HFF-Myc (cell line): ENCODE results near the gene MYL9.

Source experiments
- DNase-seq: peaks from one replicate; pipeline ENCODE4 v3.0.0-alpha.2; 2011; ENCODE audit warnings: low read depth; ENCODE audit errors: extremely low read depth
- H3K4me3 ChIP-seq: replicated peaks from 2 replicates; pipeline ENCODE4 v1.5.1; 2011; ENCODE audit warnings: low read depth, mild to moderate bottlenecking, control low read depth, low read length
- TF ChIP-seq, protein P1 (sequence below): IDR thresholded peaks from 2 replicates; pipeline ENCODE4 v1.5.1; 2012; ENCODE audit warnings: mild to moderate bottlenecking, low read depth, low read length, control low read depth; ENCODE audit errors: missing control alignments

MYL9 gene

DNA sequence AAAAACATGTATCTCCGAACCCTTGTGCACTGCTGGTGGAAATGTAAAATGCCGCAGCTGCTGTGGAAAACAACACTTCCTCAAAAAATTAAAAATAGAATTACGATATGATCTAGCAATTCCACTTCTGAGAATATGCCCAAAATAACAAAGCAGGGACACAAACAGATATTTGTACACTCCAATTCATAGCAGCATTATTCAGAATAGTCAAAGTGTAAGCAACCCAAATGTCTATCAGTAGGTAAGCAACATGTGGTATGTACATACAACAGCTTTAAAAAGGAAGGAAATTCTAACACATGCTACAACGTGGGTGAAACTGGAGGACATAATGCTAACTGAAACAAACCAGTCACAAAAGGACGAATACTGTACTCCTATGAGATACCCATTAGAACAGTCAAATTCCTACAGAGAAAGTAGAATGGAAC lies 58.6 kb downstream of the MYL9 start:
- H3K4me3 ChIP-seq = no peak overlapping the region
- DNase-seq = no peak
- TF ChIP-seq, protein P1, sequence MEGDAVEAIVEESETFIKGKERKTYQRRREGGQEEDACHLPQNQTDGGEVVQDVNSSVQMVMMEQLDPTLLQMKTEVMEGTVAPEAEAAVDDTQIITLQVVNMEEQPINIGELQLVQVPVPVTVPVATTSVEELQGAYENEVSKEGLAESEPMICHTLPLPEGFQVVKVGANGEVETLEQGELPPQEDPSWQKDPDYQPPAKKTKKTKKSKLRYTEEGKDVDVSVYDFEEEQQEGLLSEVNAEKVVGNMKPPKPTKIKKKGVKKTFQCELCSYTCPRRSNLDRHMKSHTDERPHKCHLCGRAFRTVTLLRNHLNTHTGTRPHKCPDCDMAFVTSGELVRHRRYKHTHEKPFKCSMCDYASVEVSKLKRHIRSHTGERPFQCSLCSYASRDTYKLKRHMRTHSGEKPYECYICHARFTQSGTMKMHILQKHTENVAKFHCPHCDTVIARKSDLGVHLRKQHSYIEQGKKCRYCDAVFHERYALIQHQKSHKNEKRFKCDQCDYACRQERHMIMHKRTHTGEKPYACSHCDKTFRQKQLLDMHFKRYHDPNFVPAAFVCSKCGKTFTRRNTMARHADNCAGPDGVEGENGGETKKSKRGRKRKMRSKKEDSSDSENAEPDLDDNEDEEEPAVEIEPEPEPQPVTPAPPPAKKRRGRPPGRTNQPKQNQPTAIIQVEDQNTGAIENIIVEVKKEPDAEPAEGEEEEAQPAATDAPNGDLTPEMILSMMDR = no peak
